ENCODE data around the gene COL6A5.
A peak's percentile ranks its signal among the peaks of the same experiment; 100 is the strongest.

The COL6A5 gene

DNA sequence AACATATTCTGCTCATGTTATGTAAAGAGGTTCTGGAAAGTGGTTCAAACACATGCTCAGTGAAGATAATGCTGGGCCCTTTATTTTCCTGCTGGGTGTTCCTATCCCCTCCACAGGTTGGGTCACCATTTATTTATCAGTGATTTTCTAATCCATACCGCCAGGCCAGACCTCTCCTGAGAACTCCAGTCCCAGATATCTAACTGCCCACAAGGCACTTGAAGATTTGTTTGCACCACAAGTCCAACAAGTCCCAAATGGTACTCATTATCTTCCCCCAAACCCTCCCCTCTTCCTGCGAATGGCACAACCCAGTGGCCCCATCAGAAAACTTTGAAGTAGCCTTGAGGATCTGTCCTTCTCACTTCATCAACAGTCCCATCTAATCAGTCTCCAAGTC, 176.9 kb downstream of the COL6A5 start:
- DNase-seq: no peak

DNA sequence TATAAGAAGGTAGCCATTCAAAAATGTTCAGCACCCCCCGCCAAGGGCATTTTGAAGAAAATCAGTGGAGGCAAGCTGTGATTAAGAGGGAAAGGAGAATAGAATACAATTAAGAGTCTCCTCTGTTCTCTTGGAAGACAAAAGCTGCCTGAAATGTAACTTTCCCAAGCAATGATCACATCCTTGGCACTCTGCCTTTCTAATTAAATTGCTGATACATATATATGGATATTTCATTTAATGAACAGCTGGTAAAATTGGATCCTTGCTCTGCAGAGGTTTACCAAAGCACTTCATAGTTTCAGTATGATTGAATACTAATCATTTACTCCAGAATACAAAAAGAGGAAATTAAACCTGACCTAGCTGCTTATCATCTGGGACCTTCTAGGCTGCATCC, 182.0 kb downstream of the COL6A5 start:
- DNase-seq: no peak

DNA sequence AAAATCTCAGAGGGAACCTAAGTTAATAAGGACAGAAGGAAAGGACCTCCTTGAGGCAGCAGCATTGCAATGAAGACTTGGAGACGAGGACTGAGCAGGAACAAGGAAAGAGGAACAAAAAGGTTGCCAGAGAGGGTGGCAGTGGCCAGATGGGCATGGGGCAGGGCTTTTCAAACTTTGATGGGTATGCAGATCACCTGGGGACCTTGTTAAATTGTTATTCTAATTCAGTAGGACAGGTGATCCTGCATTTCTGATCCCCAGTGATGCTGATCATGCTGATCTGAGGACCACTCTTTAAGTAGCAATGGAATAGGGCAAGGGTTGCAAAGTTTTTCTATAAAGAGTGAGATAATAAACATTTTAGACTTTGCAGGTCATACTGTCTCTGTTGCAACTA, 182.6 kb downstream of the COL6A5 start:
- no peak for DNase-seq

DNA sequence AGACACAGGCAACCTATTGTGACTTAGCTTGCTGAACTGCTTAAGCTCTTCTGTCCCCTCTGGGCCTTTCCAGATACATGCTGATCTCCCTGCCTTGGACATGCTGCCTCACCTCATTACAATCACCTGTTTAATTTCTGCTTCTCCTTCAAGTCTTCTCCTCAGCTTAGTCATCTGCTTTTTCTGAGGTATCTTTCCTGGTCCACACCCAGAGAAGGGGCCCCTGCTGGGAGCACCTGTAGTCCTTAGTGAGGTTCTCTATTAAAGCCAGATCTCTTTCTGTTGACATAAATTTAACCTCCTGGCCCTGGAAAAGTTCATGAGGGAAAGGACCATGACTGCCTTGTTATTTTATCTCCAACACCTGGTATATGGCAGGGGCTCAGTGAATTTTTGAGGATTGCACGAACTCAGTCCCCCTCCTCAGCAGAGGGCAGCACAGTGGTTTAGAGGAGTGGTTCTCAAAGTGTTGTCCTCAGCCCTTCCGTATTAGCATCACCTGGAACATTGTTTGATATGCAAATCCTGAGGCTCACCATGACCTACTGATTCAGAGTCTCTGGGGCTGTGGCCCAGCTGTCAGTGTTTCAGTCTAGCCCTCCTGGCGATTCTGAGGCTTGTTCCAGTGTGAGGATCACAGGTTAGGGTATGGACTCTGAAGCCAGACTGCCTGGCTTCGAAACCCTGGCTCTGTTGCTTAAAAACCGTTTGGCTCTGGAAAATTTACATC, 184.2 kb downstream of the COL6A5 start:
- DNase-seq: peak in 1 of 2 experiments; percentile 38

DNA sequence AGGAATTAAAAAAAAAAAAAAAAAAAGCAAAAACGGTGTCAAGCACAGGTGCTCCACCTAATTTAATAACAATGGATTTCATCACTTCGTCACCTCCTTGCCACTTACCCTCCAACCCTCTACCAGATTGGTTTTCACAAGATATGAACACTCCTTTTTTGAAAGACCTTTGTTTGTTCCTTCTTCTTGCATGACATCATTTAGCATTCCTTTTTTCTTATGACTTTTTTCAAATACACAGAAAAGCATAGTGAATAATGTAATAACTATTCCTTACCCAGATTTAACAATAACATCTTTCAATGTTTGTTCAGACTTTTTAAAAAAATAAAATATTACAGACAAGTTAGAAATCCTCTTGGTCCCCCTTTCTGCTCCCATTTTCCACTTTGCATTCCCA, 187.8 kb downstream of the COL6A5 start:
- DNase-seq: no peak
